ENCODE results near the gene ZNF300.
"Not testable (repeated sequence)": the region's sequence is repeated elsewhere in the genome, so short reads cannot be mapped to it uniquely, and the experiment has no call there.

Gene ZNF300

DNA sequence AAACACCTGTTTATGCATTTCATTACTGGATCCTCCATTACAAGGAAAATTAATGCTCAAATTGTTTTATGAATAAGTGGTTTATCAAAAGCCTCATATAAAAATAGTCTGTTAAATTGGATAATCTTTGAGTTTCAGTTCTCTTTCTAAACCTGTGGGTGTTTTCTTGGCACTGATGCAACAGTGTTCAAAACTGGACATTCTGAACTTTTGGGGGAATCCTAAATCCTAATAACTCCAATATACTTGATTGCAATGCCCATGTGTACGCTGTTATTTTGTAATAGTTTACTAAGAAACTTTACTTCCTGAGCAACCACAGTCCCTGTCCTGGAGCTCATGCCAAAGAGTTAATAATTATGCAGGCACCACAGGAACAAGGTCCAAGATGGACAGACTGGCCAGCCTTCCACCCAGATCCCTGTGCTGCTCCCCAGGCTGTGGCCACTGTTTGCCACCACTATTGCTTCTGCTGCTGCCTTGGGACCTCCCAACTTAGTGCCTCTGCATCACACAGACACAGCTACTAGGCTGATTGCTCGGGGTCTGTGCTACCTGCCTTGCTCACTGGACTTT, 44.4 kb downstream of the ZNF300 start:
- DNase-seq (ENCODE audit: extremely low read depth, low read depth): no peak
- no peak for TF ChIP-seq CTCF (IDR thresholded peaks at IDR 0.05; ENCODE audit: low read depth, low read length)

DNA sequence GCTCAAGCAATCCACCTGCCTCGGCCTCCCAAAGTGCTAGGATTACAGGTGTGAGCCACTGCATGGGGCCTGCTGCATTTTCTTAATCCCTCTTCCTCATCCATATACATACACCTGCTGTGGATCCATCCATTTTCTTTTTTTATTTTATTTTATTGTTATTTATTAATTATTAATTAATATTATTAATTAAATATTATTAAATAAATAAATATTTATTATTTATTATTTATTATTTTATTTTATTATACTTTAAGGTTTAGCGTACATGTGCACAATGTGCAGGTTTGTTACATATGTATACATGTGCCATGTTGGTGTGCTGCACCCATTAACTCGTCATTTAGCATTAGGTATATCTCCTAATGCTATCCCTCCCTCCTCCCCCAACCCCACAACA, 48.1 kb downstream of the ZNF300 start:
- DNase-seq (ENCODE audit: extremely low read depth, low read depth): not testable (repeated sequence)

GRCh38 chr5:150853561-150853960, 51.2 kb downstream of the ZNF300 start:
- DNase-seq (ENCODE audit: extremely low read depth, low read depth): no peak

GRCh38 chr5:150851039-150851438, 53.7 kb downstream of the ZNF300 start:
- TF ChIP-seq CTCF (IDR thresholded peaks at IDR 0.05; ENCODE audit: low read depth, low read length): no peak
- DNase-seq (ENCODE audit: extremely low read depth, low read depth): no peak

More at GRCh38 chr5:150853561-150853960, 51.2 kb downstream of the ZNF300 start:
- TF ChIP-seq CTCF (IDR thresholded peaks at IDR 0.05; ENCODE audit: low read depth, low read length): no peak

DNA sequence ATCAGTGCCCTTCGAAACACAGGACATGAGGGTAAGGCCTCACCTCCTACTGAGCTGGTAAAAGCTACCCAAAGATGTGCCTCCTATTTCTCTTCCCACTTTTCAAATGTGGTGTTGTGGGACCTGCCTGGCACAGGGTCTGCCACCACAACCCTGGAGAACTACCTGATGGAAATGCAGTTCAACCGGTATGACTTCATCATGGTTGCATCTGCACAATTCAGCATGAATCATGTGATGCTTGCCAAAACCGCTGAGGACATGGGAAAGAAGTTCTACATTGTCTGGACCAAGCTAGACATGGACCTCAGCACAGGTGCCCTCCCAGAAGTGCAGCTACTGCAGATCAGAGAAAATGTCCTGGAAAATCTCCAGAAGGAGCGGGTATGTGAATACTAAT, 56.5 kb downstream of the ZNF300 start:
- no peak for DNase-seq (ENCODE audit: extremely low read depth, low read depth)
- TF ChIP-seq CTCF (IDR thresholded peaks at IDR 0.05; ENCODE audit: low read depth, low read length): no peak

DNA sequence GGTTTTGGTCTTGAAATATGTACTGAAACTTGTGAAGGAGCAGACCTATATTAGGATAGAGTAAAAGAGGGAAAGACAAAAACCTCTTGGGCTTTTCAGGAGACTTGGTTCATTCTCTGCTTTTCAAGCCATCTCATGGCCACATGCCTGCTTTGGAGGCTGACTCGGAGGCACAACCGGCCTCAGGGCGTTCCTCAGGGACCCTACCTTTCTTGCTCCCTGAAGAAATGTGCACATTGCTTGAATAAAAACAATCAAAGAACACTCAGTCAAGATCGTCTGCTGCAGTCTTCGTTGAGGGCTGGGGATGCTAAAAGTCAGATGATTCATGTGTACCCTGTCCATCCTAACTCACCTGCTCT, 57.5 kb downstream of the ZNF300 start:
- TF ChIP-seq CTCF (IDR thresholded peaks at IDR 0.05; ENCODE audit: low read depth, low read length): no peak
- DNase-seq (ENCODE audit: extremely low read depth, low read depth): no peak

- DNase-seq (ENCODE audit: extremely low read depth, low read depth): peak; percentile 76
- peak; percentile 66 for TF ChIP-seq CTCF (IDR thresholded peaks at IDR 0.05; ENCODE audit: low read depth, low read length)
Measured at GRCh38 chr5:150846654-150847333, 58.0 kb downstream of the ZNF300 start.

DNA sequence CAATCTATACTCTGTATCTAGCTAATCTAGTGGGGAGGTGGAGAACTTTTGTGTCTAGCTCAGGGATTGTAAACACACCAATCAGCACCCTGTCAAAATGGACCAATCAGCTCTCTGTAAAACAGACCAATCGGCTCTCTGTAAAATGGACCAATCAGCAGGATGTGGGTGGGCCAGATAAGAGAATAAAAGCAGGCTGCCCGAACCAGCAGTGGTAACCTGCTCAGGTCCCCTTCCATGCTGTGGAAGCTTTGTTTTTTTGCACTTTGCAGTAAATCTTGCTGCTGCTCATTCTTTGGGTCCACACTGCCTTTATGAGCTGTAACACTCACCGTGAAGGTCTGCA, 58.5 kb downstream of the ZNF300 start, which contains the start of gene IRGM:
TSS of gene IRGM (plus strand) at position 214 of the 346 bp plus-strand sequence. CDS start 1,603 bp downstream, outside the sequence.
- DNase-seq (ENCODE audit: extremely low read depth, low read depth): not testable (repeated sequence)

DNA sequence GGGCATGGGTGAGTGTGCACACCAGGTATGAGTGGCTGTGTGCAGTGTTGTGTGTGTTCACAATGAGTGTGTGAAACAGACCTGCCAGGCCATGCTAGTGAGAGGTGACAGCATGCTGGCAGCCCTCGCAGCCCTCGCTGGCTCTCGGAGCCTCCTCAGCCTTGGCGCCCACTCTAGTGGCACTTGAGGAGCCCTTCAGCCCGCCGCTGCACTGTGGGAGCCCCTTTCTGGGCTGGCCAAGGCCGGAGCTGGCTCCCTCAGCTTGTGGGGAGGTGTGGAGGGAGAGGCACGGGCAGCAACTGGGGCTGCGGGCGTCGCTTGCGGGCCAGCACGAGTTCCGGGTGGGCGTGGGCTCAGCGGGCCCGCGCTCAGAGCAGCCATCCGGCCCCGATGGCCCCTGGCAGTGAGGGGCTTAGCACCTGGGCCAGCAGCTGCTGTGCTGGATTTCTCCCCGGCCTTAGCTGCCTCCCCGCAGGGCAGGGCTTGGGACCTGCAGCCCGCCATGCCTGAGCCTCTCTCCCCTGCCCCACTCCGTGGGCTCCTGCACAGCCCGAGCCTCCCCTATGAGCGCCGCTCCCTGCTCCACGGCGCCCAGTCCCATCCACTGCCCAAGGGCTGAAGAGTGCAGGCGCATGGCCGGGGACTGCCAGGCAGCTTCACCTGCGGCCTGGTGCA, 59.5 kb downstream of the ZNF300 start:
- DNase-seq (ENCODE audit: extremely low read depth, low read depth): not testable (repeated sequence)
